HG02642 (cell line): ENCODE data around the gene ZFP92.

Source experiments
- ATAC-seq: cut with Tn5 transposase; IDR thresholded peaks from one replicate; pipeline ENCODE4 v1.9.1; 2021; ENCODE audit warnings: mild to moderate bottlenecking; ENCODE audit not compliant: unreplicated experiment, poor library complexity

The ZFP92 gene

GRCh38 chrX:153450114-153450948 is 39.1 kb downstream of the ZFP92 start:
- ATAC-seq, result no peak

- no peak for ATAC-seq
Observed at GRCh38 chrX:153450949-153451277, 39.6 kb downstream of the ZFP92 start.

GRCh38 chrX:153454901-153455550 is 43.8 kb downstream of the ZFP92 start:
- ATAC-seq, result no peak

- ATAC-seq, result no peak
Observed at GRCh38 chrX:153455571-153455970, 44.3 kb downstream of the ZFP92 start.

GRCh38 chrX:153456161-153456560 is 44.9 kb downstream of the ZFP92 start:
- no peak for ATAC-seq

GRCh38 chrX:153456704-153457103 is 45.4 kb downstream of the ZFP92 start:
- no peak for ATAC-seq

- ATAC-seq, result no peak
Observed at GRCh38 chrX:153457136-153457825, 46.0 kb downstream of the ZFP92 start.

- ATAC-seq, result no peak
Observed at GRCh38 chrX:153457827-153458466, 46.7 kb downstream of the ZFP92 start.

GRCh38 chrX:153458476-153458875 is 47.2 kb downstream of the ZFP92 start:
- ATAC-seq, result no peak

- no peak for ATAC-seq
Observed at GRCh38 chrX:153459986-153460385, 48.7 kb downstream of the ZFP92 start.

GRCh38 chrX:153460826-153461225 is 49.6 kb downstream of the ZFP92 start:
- ATAC-seq, result no peak
